ENCODE data around the gene ANKRD52.

DNA sequence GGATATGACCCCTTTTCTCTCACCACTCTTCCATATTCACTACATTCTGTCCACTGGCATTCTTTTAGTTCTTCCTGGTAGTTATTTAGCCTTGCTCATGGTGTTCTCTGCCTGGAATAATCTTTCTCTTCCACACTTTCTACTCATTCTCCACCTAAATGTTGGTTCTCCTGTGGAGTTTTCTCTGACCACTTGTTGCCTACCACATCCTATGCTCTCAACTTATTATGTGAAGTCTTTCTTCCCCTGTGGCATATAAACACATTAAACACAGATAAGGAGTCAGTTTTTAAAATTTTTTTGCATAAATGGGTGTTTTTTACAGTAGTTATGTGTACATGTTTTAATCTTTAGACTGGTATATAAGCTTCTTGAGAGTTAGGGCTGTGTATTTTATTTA lies 65.6 kb downstream of the ANKRD52 start:
- TF ChIP-seq, protein P1, sequence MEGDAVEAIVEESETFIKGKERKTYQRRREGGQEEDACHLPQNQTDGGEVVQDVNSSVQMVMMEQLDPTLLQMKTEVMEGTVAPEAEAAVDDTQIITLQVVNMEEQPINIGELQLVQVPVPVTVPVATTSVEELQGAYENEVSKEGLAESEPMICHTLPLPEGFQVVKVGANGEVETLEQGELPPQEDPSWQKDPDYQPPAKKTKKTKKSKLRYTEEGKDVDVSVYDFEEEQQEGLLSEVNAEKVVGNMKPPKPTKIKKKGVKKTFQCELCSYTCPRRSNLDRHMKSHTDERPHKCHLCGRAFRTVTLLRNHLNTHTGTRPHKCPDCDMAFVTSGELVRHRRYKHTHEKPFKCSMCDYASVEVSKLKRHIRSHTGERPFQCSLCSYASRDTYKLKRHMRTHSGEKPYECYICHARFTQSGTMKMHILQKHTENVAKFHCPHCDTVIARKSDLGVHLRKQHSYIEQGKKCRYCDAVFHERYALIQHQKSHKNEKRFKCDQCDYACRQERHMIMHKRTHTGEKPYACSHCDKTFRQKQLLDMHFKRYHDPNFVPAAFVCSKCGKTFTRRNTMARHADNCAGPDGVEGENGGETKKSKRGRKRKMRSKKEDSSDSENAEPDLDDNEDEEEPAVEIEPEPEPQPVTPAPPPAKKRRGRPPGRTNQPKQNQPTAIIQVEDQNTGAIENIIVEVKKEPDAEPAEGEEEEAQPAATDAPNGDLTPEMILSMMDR (IDR thresholded peaks at IDR 0.05 in 4 of 5, conservative IDR thresholded peaks at IDR 0.05 in 1 of 5): no peak
- TF ChIP-seq POLR2A (IDR thresholded peaks at IDR 0.05): no peak

All from gastrocnemius medialis (tissue), 4 donors.